HTERT RPE-1 (cell line): ENCODE data around the gene PNLDC1.
"Not testable (repeated sequence)": the region's sequence is repeated elsewhere in the genome, so short reads cannot be mapped to it uniquely, and the experiment has no call there.

Experiments
- in situ Hi-C: fragments of 300-500 bp; cut with MboI; formaldehyde crosslinking; loops from 4 replicates; pipeline ENCODE4 v1.14.3; 2020; ENCODE audit warnings: low sequenced_read_pairs

PNLDC1 gene

GRCh38 chr6:159817951-159818739, 18.1 kb downstream of the PNLDC1 start:
- in situ Hi-C loops = no loop called here

- in situ Hi-C loops = no loop called here
Measured at GRCh38 chr6:159819098-159819497, 19.0 kb downstream of the PNLDC1 start.

GRCh38 chr6:159819932-159820640, 20.0 kb downstream of the PNLDC1 start:
- in situ Hi-C loops = no loop called here

- in situ Hi-C loops = no loop called here
Measured at GRCh38 chr6:159821122-159821521, 21.0 kb downstream of the PNLDC1 start.

GRCh38 chr6:159821726-159822125, 21.6 kb downstream of the PNLDC1 start:
- in situ Hi-C loops = no loop called here

GRCh38 chr6:159823953-159824352, 23.9 kb downstream of the PNLDC1 start:
- in situ Hi-C loops = no loop called here

- in situ Hi-C loops = not testable (repeated sequence)
Measured at GRCh38 chr6:159824690-159825089, 24.6 kb downstream of the PNLDC1 start.

GRCh38 chr6:159826004-159826403, 25.9 kb downstream of the PNLDC1 start:
- in situ Hi-C loops = no loop called here

- in situ Hi-C loops = no loop called here
Measured at GRCh38 chr6:159826968-159827647, 27.0 kb downstream of the PNLDC1 start.

GRCh38 chr6:159828074-159828473, 28.0 kb downstream of the PNLDC1 start:
- in situ Hi-C loops = no loop called here

GRCh38 chr6:159829526-159829925, 29.4 kb downstream of the PNLDC1 start:
- in situ Hi-C loops = no loop called here

- in situ Hi-C loops = no loop called here
Measured at GRCh38 chr6:159830501-159831372, 30.7 kb downstream of the PNLDC1 start.

- in situ Hi-C loops = no loop called here
Measured at GRCh38 chr6:159831373-159831679, 31.2 kb downstream of the PNLDC1 start.

- in situ Hi-C loops = no loop called here
Measured at GRCh38 chr6:159832946-159833345, 32.9 kb downstream of the PNLDC1 start.

- in situ Hi-C loops = no loop called here
Measured at GRCh38 chr6:159833556-159833955, 33.5 kb downstream of the PNLDC1 start.

- in situ Hi-C loops = no loop called here
Measured at GRCh38 chr6:159833997-159834603, 34.0 kb downstream of the PNLDC1 start.

GRCh38 chr6:159836718-159837490, 36.8 kb downstream of the PNLDC1 start:
- in situ Hi-C loops = no loop called here

- in situ Hi-C loops = no loop called here
Measured at GRCh38 chr6:159837511-159837910, 37.4 kb downstream of the PNLDC1 start.

- in situ Hi-C loops = no loop called here
Measured at GRCh38 chr6:159838020-159838744, 38.1 kb downstream of the PNLDC1 start.
